ENCODE data around the gene FSTL5.

GRCh38 chr4:162131256-162131655, 32.5 kb downstream of the FSTL5 start:
- TF ChIP-seq CTCF (IDR thresholded peaks at IDR 0.05; ENCODE audit: low read depth, low read length, poor library complexity, severe bottlenecking) (no peak), EZH2phosphoT487 (IDR thresholded peaks at IDR 0.05; ENCODE audit: borderline replicate concordance, low read length) (no peak)

Measured in DOHH2 (cell line).